HCT116 (cell line): ENCODE results near the gene DLX5.

Source experiments
- ATF3 ChIP-seq: IDR thresholded peaks from 2 replicates; pipeline ENCODE4 v1.6.1; 2012
- CEBPB ChIP-seq: IDR thresholded peaks from 2 replicates; pipeline ENCODE4 v1.6.1; 2012; ENCODE audit warnings: low read depth
- CTCF ChIP-seq, 3 experiments: fragments of 200-600 bp in 1 of 3; sonication (generic) in 1 of 3; IDR thresholded peaks in 2 of 3; conservative IDR thresholded peaks in 1 of 3; 2 replicates each; pipeline ENCODE4 v1.5.1; 2012 to 2017; ENCODE audit warnings: low read depth in 2 of 3, low read length in 2 of 3, antibody characterized with exemption in 1 of 3, borderline replicate concordance in 1 of 3, control low read depth in 1 of 3, mild to moderate bottlenecking in 1 of 3, mixed read lengths in 1 of 3, mixed run types in 1 of 3, moderate library complexity in 1 of 3; ENCODE audit not compliant: insufficient read depth in 1 of 3
- EZH2phosphoT487 ChIP-seq: fragments of 200-600 bp; IDR thresholded peaks from 2 replicates; pipeline ENCODE4 v1.6.1; 2018; ENCODE audit warnings: antibody characterized with exemption, borderline replicate concordance

- TF ChIP-seq CTCF (IDR thresholded peaks at IDR 0.05 in 2 of 3, conservative IDR thresholded peaks at IDR 0.05 in 1 of 3; ENCODE audit: borderline replicate concordance in 1 of 3, insufficient read depth in 1 of 3, low read depth in 2 of 3, low read length in 2 of 3) (no peak), CEBPB (no peak), ATF3 (no peak), EZH2phosphoT487 (no peak)
These were observed 5.7 kb downstream of the DLX5 start for GRCh38 chr7:97018791-97019531.
